Measurements from ENCODE around the gene LRP11. TPM values are rescaled to one million over a fixed set of nuclear protein-coding genes. Genes with fewer than 3 reads are reported as not detected.

Gene LRP11
- total RNA-seq, 2 donors from 2014 or later, result 1.6 to 2.9 TPM

- no peak for DNase-seq (ENCODE audit: low spot score)
- Mint-ChIP-seq H3K27ac (no peak overlapping the region), H3K36me3 (no peaks in the 10 kb centered on the region), H3K4me3 (no peak overlapping the region), H3K4me1 (ENCODE audit: low read depth in 2 of 2) (no peaks in the 10 kb centered on the region), H3K9me3 (no peaks in the 10 kb centered on the region), H3K27me3 (peaks cover 5 to 15% of the 10 kb centered on the region in 2 donors)
- peak in 1 of 2 donors; percentile 33 for ATAC-seq
These were observed 21.0 kb downstream of the LRP11 start for GRCh38 chr6:149843051-149843633.

DNA sequence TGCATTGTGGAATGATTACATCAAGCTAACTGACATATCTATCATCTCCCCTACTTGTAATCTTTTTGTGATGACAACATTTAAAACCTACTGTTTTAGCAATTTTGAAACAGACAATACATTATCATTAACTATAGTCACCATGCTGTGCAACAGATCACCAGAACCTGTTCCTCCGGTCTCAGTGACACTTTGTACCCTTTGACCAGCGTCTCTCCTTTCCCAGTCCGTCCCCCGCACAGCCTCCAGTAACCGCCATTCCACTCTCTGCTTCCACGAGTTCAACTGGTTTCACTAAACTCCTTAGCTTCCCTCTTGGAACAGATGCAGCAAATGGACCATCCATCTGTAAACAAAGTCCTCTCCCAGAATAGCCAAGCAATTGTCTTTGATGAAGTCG lies 21.8 kb downstream of the LRP11 start:
- Mint-ChIP-seq H3K36me3 (no peaks in the 10 kb centered on the region), H3K27me3 (peaks cover 5 to 15% of the 10 kb centered on the region in 2 donors), H3K27ac (no peak overlapping the region), H3K4me3 (no peak overlapping the region), H3K4me1 (ENCODE audit: low read depth in 2 of 2) (no peaks in the 10 kb centered on the region), H3K9me3 (no peaks in the 10 kb centered on the region)
- ATAC-seq, result no peak
- no peak for DNase-seq (ENCODE audit: low spot score)

- DNase-seq (ENCODE audit: low spot score) (no peak), ATAC-seq (peak in 1 of 2 donors; percentile 54)
- H3K4me3 Mint-ChIP-seq, result no peak overlapping the region
- no peaks in the 10 kb centered on the region for H3K9me3 Mint-ChIP-seq
- no peak overlapping the region for H3K27ac Mint-ChIP-seq
- H3K27me3 Mint-ChIP-seq, result peaks cover 5 to 13% of the 10 kb centered on the region in 2 donors
- H3K4me1 Mint-ChIP-seq (ENCODE audit: low read depth in 2 of 2), result no peaks in the 10 kb centered on the region
- H3K36me3 Mint-ChIP-seq, result no peaks in the 10 kb centered on the region
These were observed 23.6 kb downstream of the LRP11 start for GRCh38 chr6:149840345-149841075.

- ATAC-seq, result peak; percentile 33 to 67
- no peak overlapping the region for H3K4me3 Mint-ChIP-seq
- H3K27me3 Mint-ChIP-seq, result peaks cover 0 to 5% of the 10 kb centered on the region in 2 donors
- H3K9me3 Mint-ChIP-seq, result no peaks in the 10 kb centered on the region
- no peak overlapping the region for H3K27ac Mint-ChIP-seq
- no peaks in the 10 kb centered on the region for H3K36me3 Mint-ChIP-seq
- peaks cover 3 to 5% of the 10 kb centered on the region in 2 donors for H3K4me1 Mint-ChIP-seq (ENCODE audit: low read depth in 2 of 2)
- peak; percentile 75 for DNase-seq (ENCODE audit: low spot score)
These were observed 29.4 kb downstream of the LRP11 start for GRCh38 chr6:149834513-149835481.

GRCh38 chr6:149833651-149834050 lies 30.5 kb downstream of the LRP11 start:
- no peak for ATAC-seq
- peaks cover 3 to 5% of the 10 kb centered on the region in 2 donors for H3K4me1 Mint-ChIP-seq (ENCODE audit: low read depth in 2 of 2)

DNA sequence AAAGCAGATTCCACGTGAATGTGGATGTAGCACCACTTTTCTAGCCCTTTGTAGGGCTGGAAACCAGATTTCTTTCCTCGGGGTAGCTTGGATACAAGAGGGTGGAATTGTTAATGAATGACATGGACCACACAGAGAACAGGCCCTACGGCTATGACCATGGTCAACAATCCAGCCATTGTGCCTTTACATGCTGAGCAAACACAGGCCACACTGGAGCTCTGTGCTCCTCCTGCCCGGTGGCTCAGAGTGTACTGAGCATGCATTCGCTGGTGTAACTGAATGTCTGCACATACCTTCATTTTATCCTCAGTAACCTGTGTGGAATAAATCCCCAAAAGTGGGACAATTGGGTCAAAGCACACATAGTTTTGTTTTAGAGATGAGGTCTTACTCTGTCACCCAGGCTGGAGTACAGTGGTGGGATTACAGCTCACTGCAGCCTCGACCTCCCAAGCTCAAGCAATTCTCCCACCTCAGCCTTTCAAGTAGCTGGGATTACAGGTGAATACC lies 32.8 kb downstream of the LRP11 start:
- no peak overlapping the region for H3K4me3 Mint-ChIP-seq
- H3K27ac Mint-ChIP-seq, result no peak overlapping the region
- no peaks in the 10 kb centered on the region for H3K9me3 Mint-ChIP-seq
- H3K27me3 Mint-ChIP-seq, result peaks cover 0 to 3% of the 10 kb centered on the region in 2 donors
- ATAC-seq (no peak), DNase-seq (ENCODE audit: low spot score) (no peak)
- H3K36me3 Mint-ChIP-seq, result no peaks in the 10 kb centered on the region
- peaks cover 3 to 5% of the 10 kb centered on the region in 2 donors for H3K4me1 Mint-ChIP-seq (ENCODE audit: low read depth in 2 of 2)

More at GRCh38 chr6:149833651-149834050, 30.5 kb downstream of the LRP11 start:
- H3K4me3 Mint-ChIP-seq, result no peak overlapping the region
- H3K27ac Mint-ChIP-seq, result no peak overlapping the region
- H3K36me3 Mint-ChIP-seq, result no peaks in the 10 kb centered on the region
- H3K9me3 Mint-ChIP-seq, result no peaks in the 10 kb centered on the region
- peaks cover 0 to 3% of the 10 kb centered on the region in 2 donors for H3K27me3 Mint-ChIP-seq
- no peak for DNase-seq (ENCODE audit: low spot score)

DNA sequence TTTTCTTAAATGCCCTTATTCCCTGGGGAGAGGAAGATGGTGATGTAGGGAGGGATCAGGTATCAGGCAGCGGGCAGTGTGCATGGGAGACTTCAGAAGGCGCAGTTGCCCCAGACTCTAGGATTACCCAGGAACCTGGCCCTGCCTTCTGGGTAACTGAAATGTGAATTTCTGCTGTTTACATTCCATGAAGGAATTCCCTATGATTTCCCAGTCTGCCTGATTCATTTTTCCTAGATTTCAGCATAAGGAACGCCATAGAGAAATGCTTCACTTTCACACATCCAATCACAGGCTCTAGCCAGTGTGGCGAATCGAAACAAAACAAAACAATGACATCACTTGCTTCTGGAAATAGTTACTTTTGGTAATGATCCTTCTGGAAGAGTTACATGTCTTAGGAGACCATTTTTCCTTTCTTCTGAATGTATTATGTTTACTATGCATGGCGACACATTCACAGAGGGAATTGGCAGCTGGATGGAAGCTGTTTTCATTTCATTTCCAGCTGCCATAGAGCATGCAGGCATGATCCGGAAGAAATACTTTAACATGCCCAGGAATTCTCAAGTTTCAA lies 33.3 kb downstream of the LRP11 start:
- Mint-ChIP-seq H3K4me3 (no peak overlapping the region), H3K36me3 (no peaks in the 10 kb centered on the region), H3K27me3 (peaks cover 0 to 3% of the 10 kb centered on the region in 2 donors), H3K27ac (no peak overlapping the region), H3K9me3 (no peaks in the 10 kb centered on the region), H3K4me1 (ENCODE audit: low read depth in 2 of 2) (peaks cover 3 to 5% of the 10 kb centered on the region in 2 donors)
- no peak for ATAC-seq
- no peak for DNase-seq (ENCODE audit: low spot score)

DNA sequence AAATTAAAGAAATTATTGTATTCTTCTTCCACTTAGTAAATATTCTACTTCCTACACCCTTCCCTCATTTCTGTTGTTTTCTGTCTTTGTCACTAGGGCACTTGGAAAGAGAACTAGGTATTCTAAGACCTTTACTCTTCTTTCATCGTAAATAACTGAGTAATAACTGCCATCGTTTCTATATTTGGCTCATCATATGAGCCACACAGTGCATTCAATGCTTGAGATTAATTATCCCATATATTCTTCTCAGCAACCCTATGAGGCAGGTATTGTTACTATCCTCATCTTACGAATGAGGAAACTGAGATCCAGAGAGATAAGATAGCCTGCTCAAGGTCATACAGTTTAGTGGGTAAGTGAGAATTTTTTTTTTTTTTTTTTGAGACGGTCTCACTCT lies 38.9 kb downstream of the LRP11 start:
- Mint-ChIP-seq H3K27me3 (peaks cover 9 to 10% of the 10 kb centered on the region in 2 donors), H3K27ac (no peak overlapping the region), H3K36me3 (no peaks in the 10 kb centered on the region), H3K4me1 (ENCODE audit: low read depth in 2 of 2) (peaks cover 0 to 3% of the 10 kb centered on the region in 2 donors), H3K9me3 (no peaks in the 10 kb centered on the region), H3K4me3 (no peak overlapping the region)
- DNase-seq (ENCODE audit: low spot score) (no peak), ATAC-seq (no peak)

- Mint-ChIP-seq H3K4me1 (ENCODE audit: low read depth in 2 of 2) (peaks cover 0 to 3% of the 10 kb centered on the region in 2 donors), H3K27ac (no peak overlapping the region), H3K9me3 (no peaks in the 10 kb centered on the region), H3K4me3 (no peak overlapping the region), H3K36me3 (no peaks in the 10 kb centered on the region), H3K27me3 (peaks cover 9 to 10% of the 10 kb centered on the region in 2 donors)
- no peak for ATAC-seq
- no peak for DNase-seq (ENCODE audit: low spot score)
These were observed 41.1 kb downstream of the LRP11 start for GRCh38 chr6:149823013-149823412.

- H3K27ac Mint-ChIP-seq, result no peak overlapping the region
These were observed 42.7 kb downstream of the LRP11 start for GRCh38 chr6:149821492-149821891.

GRCh38 chr6:149820506-149820905 lies 43.7 kb downstream of the LRP11 start:
- DNase-seq (ENCODE audit: low spot score), result no peak
- Mint-ChIP-seq H3K27me3 (peaks cover 9 to 10% of the 10 kb centered on the region in 2 donors), H3K36me3 (no peaks in the 10 kb centered on the region), H3K27ac (no peak overlapping the region), H3K4me1 (ENCODE audit: low read depth in 2 of 2) (peaks cover 0 to 3% of the 10 kb centered on the region in 2 donors), H3K9me3 (no peaks in the 10 kb centered on the region), H3K4me3 (no peak overlapping the region)
- ATAC-seq, result no peak

More at GRCh38 chr6:149821492-149821891, 42.7 kb downstream of the LRP11 start:
- Mint-ChIP-seq H3K4me3 (no peak overlapping the region), H3K36me3 (no peaks in the 10 kb centered on the region), H3K4me1 (ENCODE audit: low read depth in 2 of 2) (peaks cover 0 to 3% of the 10 kb centered on the region in 2 donors), H3K9me3 (no peaks in the 10 kb centered on the region), H3K27me3 (peaks cover 9 to 10% of the 10 kb centered on the region in 2 donors)
- ATAC-seq (no peak), DNase-seq (ENCODE audit: low spot score) (no peak)

- no peaks in the 10 kb centered on the region for H3K27me3 Mint-ChIP-seq
- H3K4me1 Mint-ChIP-seq (ENCODE audit: low read depth in 2 of 2), result no peaks in the 10 kb centered on the region
- H3K27ac Mint-ChIP-seq, result no peak overlapping the region
- ATAC-seq, result no peak
- peaks cover 5% of the 10 kb centered on the region for H3K36me3 Mint-ChIP-seq
- no peak for DNase-seq (ENCODE audit: low spot score)
- no peaks in the 10 kb centered on the region for H3K9me3 Mint-ChIP-seq
- H3K4me3 Mint-ChIP-seq, result no peak overlapping the region
These were observed 48.4 kb downstream of the LRP11 start for GRCh38 chr6:149815788-149816187.

DNA sequence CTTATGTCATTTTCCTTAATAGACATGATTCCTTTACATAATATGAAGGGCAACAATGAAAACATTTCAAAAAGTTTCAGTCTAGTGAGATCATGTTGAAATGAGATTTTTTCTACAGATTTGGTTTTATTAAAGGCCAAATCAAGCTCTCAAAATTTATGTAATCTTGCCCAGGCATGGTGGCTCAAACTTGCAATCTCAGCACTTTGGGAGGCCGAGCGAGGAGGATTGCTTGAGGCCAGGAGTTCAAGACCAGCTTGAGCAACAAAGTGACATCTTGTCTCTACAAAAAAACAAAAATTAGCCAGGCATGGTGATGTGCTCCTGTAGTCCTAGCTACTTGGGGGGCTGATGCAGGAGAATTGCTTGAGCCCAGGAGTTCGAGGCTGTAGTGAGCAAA lies 50.8 kb downstream of the LRP11 start:
- DNase-seq (ENCODE audit: low spot score) (no peak), ATAC-seq (no peak)
- H3K27ac Mint-ChIP-seq, result no peak overlapping the region
- H3K9me3 Mint-ChIP-seq, result no peaks in the 10 kb centered on the region
- no peak overlapping the region for H3K4me3 Mint-ChIP-seq
- peaks cover 0 to 5% of the 10 kb centered on the region in 2 donors for H3K4me1 Mint-ChIP-seq (ENCODE audit: low read depth in 2 of 2)
- peaks cover 5% of the 10 kb centered on the region for H3K36me3 Mint-ChIP-seq
- H3K27me3 Mint-ChIP-seq, result no peaks in the 10 kb centered on the region
